HepG2 (cell line): ENCODE results near the gene TRIM62. TPM values are rescaled to one million over a fixed set of nuclear protein-coding genes. Genes with fewer than 3 reads are reported as not detected.

Experiments used
- BRF2 ChIP-seq: sonication (generic); formaldehyde crosslinking; IDR thresholded peaks from 2 replicates; pipeline ENCODE4 v1.8.1; 2022; ENCODE audit warnings: mild to moderate bottlenecking, missing genetic modification reagents
- FOXM1 ChIP-seq: sonication (generic); formaldehyde crosslinking; IDR thresholded peaks from 2 replicates; pipeline ENCODE4 v1.5.0; 2020; ENCODE audit warnings: missing genetic modification reagents
- IKZF4 ChIP-seq: sonication (generic); formaldehyde crosslinking; IDR thresholded peaks from 2 replicates; pipeline ENCODE4 v1.5.1; 2020; ENCODE audit warnings: borderline replicate concordance, mild to moderate bottlenecking, low read depth, missing genetic modification reagents; ENCODE audit errors: not compliant biosample characterization
- KDM6A ChIP-seq: IDR thresholded peaks from 2 replicates; pipeline ENCODE4 v1.6.1; 2016; ENCODE audit warnings: low read depth
- KLF6 ChIP-seq: IDR thresholded peaks from 2 replicates; pipeline ENCODE4 v1.8.0; 2016; ENCODE audit warnings: missing biosample characterization, missing genetic modification reagents
- NKX3-1 ChIP-seq: sonication (generic); formaldehyde crosslinking; IDR thresholded peaks from 2 replicates; pipeline ENCODE4 v1.5.0; 2020; ENCODE audit warnings: missing genetic modification reagents
- TBP ChIP-seq: sonication (generic); formaldehyde crosslinking; IDR thresholded peaks from 2 replicates; pipeline ENCODE4 v1.5.0; 2020; ENCODE audit warnings: missing genetic modification reagents
- TFDP2 ChIP-seq: sonication (generic); formaldehyde crosslinking; IDR thresholded peaks from 2 replicates; pipeline ENCODE4 v1.4.0; 2020; ENCODE audit warnings: missing genetic modification reagents
- ZNF253 ChIP-seq: sonication (generic); formaldehyde crosslinking; IDR thresholded peaks from 2 replicates; pipeline ENCODE4 v1.8.0; 2022; ENCODE audit warnings: mild to moderate bottlenecking, missing genetic modification reagents, borderline replicate concordance
- ZNF580 ChIP-seq: IDR thresholded peaks from 2 replicates; pipeline ENCODE4 v1.6.1; 2016; ENCODE audit warnings: low read depth, borderline replicate concordance
- ZNF652 ChIP-seq: IDR thresholded peaks from 2 replicates; pipeline ENCODE4 v1.6.1; 2016; ENCODE audit warnings: low read depth, borderline replicate concordance
- ZNF747 ChIP-seq: sonication (generic); formaldehyde crosslinking; IDR thresholded peaks from 2 replicates; pipeline ENCODE4 v1.8.1; 2023; ENCODE audit warnings: missing genetic modification reagents, mild to moderate bottlenecking, borderline replicate concordance
- ZNF781 ChIP-seq: sonication (generic); formaldehyde crosslinking; IDR thresholded peaks from 2 replicates; pipeline ENCODE4 v1.5.1; 2020; ENCODE audit warnings: borderline replicate concordance, mild to moderate bottlenecking, missing genetic modification reagents; ENCODE audit errors: not compliant biosample characterization
- polyA plus RNA-seq, 8 experiments: library from polyadenylated mRNA; depleted of rRNA in 3 of 8; stranded (reverse) in 7 of 8; unstranded in 1 of 8; fragments of >200 nt; fragmentation: Illumina TruSeq in 4 of 8; extraction: Trizol in 4 of 8; gene quantifications; 2 replicates each; pipeline versions ENCODE4 v1.2.1 to v1.2.3, GENCODE V29; 2011 to 2016; ENCODE audit warnings: low read depth in 4 of 8, missing spikeins in 1 of 8, mixed read lengths in 1 of 8; ENCODE audit not compliant: insufficient read depth in 1 of 8
- total RNA-seq, 5 experiments: library from RNA; depleted of rRNA; stranded (reverse); fragments of >200 nt; fragmentation: Illumina TruSeq; extraction: Trizol; gene quantifications; 2 replicates each; pipeline ENCODE4 v1.2.3, GENCODE V29; 2016; ENCODE audit warnings: low read depth in 1 of 5
- TF ChIP-seq, protein P1 (sequence below): sonication (generic); formaldehyde crosslinking; IDR thresholded peaks from 2 replicates; pipeline ENCODE4 v1.4.0; 2020; ENCODE audit warnings: missing genetic modification reagents
- TF ChIP-seq, protein P2 (sequence below): sonication (generic); formaldehyde crosslinking; IDR thresholded peaks from 2 replicates; pipeline ENCODE4 v1.8.0; 2022; ENCODE audit warnings: mild to moderate bottlenecking, missing genetic modification reagents, borderline replicate concordance

TRIM62 gene
- total and polyA plus RNA-seq, 2 of the 13 experiments (the other 11 are each of a cell fraction or from before 2014, with no cell fraction given), result 0.53 to 0.57 TPM

DNA sequence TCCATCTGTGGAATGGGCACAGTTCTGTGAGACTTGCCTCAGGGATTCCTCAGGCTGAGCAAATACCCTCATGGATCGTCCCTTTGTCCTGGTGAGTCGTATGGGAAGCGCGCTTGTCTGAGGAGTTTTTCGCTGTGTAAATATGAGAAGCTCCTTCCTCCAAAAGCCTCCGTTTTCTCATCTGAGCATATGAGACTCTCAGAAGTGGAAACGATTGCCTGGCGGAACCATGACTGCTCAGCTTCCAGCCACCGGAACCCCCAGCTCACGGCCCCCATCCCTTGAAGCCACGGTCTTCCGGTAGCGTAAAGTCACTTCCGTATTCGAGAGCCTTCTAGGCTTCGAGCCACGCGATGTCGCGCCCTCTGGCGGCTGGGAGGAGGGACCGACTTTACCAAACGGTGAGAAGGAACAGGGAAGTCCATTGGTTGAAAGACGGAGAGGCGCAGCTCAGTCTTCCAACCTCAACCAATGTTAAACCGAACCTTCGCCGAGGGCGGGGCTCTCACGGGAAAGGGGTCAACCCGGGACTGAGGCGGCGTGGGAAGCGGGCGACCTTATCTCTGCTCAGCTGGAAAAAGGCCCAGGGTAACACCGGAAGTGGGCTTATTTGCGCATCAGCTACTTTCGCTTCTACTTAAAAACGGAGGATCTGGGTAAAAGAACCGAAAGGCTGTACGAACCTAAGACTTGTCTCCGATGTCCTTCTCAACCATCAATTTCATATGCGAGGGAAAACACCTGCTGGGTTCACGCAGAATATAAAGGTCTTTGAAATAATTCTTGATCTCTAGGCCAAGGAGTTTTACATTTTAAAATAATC, 54.6 kb downstream of the TRIM62 start (continued):
- TF ChIP-seq, protein P1, sequence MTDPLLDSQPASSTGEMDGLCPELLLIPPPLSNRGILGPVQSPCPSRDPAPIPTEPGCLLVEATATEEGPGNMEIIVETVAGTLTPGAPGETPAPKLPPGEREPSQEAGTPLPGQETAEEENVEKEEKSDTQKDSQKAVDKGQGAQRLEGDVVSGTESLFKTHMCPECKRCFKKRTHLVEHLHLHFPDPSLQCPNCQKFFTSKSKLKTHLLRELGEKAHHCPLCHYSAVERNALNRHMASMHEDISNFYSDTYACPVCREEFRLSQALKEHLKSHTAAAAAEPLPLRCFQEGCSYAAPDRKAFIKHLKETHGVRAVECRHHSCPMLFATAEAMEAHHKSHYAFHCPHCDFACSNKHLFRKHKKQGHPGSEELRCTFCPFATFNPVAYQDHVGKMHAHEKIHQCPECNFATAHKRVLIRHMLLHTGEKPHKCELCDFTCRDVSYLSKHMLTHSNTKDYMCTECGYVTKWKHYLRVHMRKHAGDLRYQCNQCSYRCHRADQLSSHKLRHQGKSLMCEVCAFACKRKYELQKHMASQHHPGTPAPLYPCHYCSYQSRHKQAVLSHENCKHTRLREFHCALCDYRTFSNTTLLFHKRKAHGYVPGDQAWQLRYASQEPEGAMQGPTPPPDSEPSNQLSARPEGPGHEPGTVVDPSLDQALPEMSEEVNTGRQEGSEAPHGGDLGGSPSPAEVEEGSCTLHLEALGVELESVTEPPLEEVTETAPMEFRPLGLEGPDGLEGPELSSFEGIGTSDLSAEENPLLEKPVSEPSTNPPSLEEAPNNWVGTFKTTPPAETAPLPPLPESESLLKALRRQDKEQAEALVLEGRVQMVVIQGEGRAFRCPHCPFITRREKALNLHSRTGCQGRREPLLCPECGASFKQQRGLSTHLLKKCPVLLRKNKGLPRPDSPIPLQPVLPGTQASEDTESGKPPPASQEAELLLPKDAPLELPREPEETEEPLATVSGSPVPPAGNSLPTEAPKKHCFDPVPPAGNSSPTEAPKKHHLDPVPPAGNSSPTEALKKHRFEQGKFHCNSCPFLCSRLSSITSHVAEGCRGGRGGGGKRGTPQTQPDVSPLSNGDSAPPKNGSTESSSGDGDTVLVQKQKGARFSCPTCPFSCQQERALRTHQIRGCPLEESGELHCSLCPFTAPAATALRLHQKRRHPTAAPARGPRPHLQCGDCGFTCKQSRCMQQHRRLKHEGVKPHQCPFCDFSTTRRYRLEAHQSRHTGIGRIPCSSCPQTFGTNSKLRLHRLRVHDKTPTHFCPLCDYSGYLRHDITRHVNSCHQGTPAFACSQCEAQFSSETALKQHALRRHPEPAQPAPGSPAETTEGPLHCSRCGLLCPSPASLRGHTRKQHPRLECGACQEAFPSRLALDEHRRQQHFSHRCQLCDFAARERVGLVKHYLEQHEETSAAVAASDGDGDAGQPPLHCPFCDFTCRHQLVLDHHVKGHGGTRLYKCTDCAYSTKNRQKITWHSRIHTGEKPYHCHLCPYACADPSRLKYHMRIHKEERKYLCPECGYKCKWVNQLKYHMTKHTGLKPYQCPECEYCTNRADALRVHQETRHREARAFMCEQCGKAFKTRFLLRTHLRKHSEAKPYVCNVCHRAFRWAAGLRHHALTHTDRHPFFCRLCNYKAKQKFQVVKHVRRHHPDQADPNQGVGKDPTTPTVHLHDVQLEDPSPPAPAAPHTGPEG (CRISPR knock-in tag), result peak; percentile 63; the same call in 1 of the 2 replicates
- TF ChIP-seq IKZF4 (CRISPR knock-in tag) (no peak), FOXM1 (CRISPR knock-in tag) (no peak), ZNF580 (CRISPR knock-in tag) (peak; percentile 74; the same call in 1 of the 2 replicates), ZNF652 (CRISPR knock-in tag) (no peak), ZNF747 (CRISPR knock-in tag) (peak; percentile 34; the same call in 1 of the 2 replicates), ZNF781 (CRISPR knock-in tag) (peak; percentile 65), ZNF253 (CRISPR knock-in tag) (no peak), TFDP2 (CRISPR knock-in tag) (peak; percentile 81), KLF6 (peak; percentile 52; the same call in 1 of the 2 replicates), NKX3-1 (CRISPR knock-in tag) (peak; percentile 77; the same call in 1 of the 2 replicates), BRF2 (CRISPR knock-in tag) (0 out of 2 replicates have a peak, but pooled peaks have one; percentile 47), KDM6A (CRISPR knock-in tag) (no peak; the same call in 1 of the 2 replicates), TBP (no peak)
- TF ChIP-seq, protein P2, sequence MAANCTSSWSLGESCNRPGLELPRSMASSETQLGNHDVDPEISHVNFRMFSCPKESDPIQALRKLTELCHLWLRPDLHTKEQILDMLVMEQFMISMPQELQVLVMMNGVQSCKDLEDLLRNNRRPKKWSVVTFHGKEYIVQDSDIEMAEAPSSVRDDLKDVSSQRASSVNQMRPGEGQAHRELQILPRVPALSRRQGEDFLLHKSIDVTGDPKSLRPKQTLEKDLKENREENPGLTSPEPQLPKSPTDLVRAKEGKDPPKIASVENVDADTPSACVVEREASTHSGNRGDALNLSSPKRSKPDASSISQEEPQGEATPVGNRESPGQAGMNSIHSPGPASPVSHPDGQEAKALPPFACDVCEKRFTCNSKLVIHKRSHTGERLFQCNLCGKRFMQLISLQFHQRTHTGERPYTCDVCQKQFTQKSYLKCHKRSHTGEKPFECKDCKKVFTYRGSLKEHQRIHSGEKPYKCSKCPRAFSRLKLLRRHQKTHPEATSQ (CRISPR knock-in tag), result peak; percentile 23; the same call in 1 of the 2 replicates
